AG10803 (cell line): ENCODE results near the gene FCRL2.
"Not testable (repeated sequence)": the region's sequence is repeated elsewhere in the genome, so short reads cannot be mapped to it uniquely, and the experiment has no call there.

Source experiments
- DNase-seq: peaks from one replicate; pipeline ENCODE4 v3.0.0; 2010; ENCODE audit warnings: low read depth
- H3K4me3 ChIP-seq: 2 replicates; pipeline ENCODE4 v1.5.1; 2011; ENCODE audit warnings: mild to moderate bottlenecking, low read length, control low read depth
- TF ChIP-seq, protein P1 (sequence below): conservative IDR thresholded peaks from 2 replicates; pipeline ENCODE4 v1.5.1; 2011; ENCODE audit warnings: mild to moderate bottlenecking, low read length, control low read depth, inconsistent platforms

Gene FCRL2

DNA sequence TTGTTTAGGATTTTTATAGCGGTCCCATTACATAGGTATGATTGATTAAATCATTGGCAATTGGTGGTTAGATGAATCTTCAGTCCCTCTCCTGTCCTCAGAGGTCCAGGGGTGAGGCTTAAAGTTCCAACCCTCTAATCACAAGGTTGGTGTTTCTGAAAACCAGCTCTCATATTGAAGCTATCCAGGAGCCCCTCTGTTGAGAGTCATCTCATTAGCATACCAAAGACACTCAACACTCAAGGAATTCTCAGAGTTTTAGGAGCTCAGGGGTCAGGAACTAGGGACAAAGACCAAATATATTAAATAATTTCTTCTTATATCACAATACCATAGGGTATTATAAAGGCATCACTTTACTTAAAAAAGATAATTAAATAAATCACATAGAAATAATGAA, 23.3 kb downstream of the FCRL2 start:
- DNase-seq = no peak
- TF ChIP-seq, protein P1, sequence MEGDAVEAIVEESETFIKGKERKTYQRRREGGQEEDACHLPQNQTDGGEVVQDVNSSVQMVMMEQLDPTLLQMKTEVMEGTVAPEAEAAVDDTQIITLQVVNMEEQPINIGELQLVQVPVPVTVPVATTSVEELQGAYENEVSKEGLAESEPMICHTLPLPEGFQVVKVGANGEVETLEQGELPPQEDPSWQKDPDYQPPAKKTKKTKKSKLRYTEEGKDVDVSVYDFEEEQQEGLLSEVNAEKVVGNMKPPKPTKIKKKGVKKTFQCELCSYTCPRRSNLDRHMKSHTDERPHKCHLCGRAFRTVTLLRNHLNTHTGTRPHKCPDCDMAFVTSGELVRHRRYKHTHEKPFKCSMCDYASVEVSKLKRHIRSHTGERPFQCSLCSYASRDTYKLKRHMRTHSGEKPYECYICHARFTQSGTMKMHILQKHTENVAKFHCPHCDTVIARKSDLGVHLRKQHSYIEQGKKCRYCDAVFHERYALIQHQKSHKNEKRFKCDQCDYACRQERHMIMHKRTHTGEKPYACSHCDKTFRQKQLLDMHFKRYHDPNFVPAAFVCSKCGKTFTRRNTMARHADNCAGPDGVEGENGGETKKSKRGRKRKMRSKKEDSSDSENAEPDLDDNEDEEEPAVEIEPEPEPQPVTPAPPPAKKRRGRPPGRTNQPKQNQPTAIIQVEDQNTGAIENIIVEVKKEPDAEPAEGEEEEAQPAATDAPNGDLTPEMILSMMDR = no peak

DNA sequence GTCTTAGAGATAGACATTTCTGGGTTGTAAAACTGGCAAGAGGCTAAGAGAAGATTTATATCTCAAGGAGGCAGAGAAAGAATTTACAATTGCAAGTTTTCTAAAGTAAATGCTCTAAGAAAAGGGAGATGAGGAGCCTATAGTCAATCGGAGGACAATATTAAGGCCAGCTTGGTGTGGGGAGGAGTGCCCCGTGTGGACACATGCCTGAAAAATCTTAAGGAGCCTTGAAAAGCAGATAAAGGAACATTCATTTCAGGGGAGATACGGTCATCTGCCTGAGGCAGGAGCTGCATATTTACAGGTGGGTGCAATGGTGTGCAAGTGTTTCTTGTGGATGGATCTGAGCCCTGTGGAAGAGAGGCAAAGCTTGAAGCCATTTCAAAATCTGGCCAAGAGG, 25.6 kb downstream of the FCRL2 start:
- no peak for DNase-seq
- TF ChIP-seq, protein P1 = no peak
- no peak overlapping the region for H3K4me3 ChIP-seq

More for the DNA sequence above, 23.3 kb downstream of the FCRL2 start:
- H3K4me3 ChIP-seq = no peak overlapping the region

DNA sequence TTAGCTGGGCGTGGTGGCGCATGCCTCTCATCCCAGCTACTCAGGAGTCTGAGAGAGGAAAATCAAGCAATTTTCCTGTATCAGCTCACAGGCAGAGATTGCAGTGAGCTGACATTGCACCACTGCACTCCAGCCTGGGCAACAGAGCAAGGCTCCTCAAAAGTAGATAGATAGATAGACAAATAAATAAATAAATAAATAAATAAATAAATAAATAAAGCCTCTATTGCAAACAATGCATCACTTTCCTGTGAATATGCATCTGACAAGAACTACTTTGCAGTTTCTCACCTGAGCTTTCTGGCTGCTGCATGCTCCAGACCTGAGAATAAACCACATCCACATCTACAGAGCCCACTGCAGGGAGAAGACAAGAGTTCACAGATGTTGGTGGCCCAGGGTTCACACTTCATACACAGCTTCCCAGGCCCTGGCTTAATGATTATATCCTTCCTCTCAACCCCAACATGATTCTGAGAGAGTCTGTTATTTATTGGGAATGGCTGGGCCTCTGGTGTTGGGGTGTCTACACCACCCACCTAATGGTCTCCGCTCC, 28.6 kb downstream of the FCRL2 start:
- no peak overlapping the region for H3K4me3 ChIP-seq
- no peak for DNase-seq
- TF ChIP-seq, protein P1 = no peak

DNA sequence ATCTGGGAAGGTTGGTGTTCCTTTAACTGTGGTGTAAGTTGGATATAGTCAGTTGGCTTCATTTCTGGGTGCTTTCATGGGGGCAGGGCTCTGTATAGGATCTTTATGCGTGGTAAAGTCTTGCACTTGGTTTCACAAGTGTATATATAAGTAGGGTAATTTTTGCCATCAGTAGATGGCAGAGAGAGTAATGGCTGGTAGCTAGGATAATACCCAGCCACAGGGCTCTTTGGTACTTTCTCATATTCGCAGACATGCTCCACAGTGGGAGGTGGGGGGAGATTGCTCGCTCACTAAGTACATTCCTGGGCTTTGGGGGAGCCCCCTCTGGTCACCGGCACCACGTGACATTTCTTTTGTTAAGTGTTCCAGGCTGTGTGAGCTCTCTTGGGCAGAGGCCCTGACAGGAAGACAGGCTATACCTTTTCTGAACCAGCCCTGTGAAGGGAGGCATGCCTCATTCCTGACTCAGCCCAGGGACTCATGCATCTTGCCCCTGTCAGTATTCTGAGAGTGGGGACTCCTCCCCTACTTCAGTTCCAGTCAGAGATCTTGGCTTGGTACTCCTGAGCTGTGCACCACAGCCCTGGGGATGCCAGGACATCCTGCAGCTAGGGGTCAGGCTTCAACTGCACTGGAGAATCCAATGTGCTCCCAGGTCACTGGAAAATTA, 37.6 kb downstream of the FCRL2 start:
- no peak for DNase-seq
- no peak overlapping the region for H3K4me3 ChIP-seq
- TF ChIP-seq, protein P1 = no peak

DNA sequence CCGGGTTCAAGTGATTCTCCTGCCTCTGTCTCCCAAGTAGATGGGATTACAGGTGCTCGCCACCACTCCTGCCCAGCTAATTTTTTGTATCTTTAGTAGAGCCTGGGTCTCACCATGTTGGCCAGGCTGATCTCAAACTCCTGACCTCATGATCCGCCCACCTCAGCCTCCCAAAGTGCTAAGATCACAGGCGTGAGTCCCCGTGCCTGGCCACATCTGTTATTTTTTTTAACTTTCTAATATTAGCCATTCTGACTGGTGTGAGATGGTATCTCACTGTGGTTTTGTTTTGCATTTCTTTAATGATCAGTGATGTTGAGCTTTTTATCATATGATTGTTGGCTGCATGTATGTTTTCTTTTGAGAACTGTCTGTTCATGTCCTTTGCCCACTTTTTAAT, 40.9 kb downstream of the FCRL2 start:
- H3K4me3 ChIP-seq, DNase-seq: not testable (repeated sequence)

DNA sequence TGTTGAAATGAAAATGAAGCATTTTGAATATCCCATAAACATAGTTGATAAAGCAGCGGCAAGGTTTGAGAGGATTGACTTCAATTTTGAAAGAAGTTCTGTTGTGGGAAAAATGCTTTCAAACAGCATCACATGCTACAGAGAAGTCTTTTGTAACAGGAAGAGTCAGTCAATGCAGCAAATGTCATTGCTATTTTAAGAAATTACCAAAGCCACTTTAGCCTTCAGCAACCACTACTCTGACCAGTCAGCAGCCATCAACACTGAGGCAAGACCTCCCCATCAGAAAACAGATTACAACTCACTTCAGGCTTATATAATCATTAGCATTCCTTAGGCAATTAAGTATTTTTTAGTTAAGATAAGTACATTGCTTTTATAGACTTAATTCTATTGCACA, 42.6 kb downstream of the FCRL2 start:
- DNase-seq = no peak
- no peak overlapping the region for H3K4me3 ChIP-seq
- TF ChIP-seq, protein P1 = no peak

DNA sequence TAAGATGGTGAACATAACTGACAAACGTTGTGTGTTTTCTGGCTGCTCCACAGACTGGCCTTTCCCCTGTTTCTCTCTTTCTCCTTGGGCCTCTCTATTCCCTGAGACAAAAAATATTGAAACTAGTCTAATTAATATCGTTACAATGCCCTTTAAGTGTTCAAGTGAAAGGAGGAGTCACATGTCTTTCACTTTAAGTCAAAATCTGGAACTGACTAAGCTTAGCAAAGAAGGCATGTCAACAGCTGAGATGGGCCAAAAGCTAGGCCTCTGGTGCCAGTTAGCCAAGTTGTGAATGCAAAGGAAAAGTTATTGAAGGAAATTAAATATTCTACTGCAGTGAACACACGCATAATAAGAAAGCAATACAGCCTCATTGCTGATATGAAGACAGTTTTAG, 44.2 kb downstream of the FCRL2 start:
- TF ChIP-seq, protein P1 = no peak
- no peak overlapping the region for H3K4me3 ChIP-seq
- DNase-seq = no peak
